ENCODE results near the gene AGGF1. TPM values are rescaled to one million over a fixed set of nuclear protein-coding genes. Genes with fewer than 3 reads are reported as not detected.
"Not testable (repeated sequence)": the region's sequence is repeated elsewhere in the genome, so short reads cannot be mapped to it uniquely, and the experiment has no call there.

Gene AGGF1
- total RNA-seq, 1 donor from 2014 or later = 20.4 TPM

DNA sequence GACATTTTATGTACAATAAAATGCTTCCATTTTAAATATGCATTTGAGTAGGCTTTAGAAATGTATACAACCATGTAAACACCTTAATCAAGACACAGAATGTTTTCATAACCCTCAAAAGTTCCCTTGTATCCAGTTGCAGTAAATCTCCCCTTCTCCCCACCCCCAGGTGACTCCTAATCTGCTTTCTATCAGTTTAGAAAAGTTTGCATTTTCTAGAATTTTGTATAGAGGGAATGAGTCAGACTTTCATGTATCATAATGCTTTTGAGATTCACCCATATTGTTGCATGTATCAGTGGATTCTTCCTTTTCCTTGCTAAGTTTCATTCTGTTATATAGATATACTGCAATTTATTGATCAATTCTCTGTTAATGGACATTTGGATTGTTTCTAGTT lies 74.6 kb downstream of the AGGF1 start:
- H3K9me3 ChIP-seq = no peaks in the 10 kb centered on the region
- no peaks in the 10 kb centered on the region for H3K27me3 ChIP-seq (ENCODE audit: low read depth)
- no peak for TF ChIP-seq CTCF (IDR thresholded peaks at IDR 0.05)
- H3K4me3 ChIP-seq = no peak overlapping the region
- H3K36me3 ChIP-seq = no peaks in the 10 kb centered on the region
- no peak for ATAC-seq
- H3K27ac ChIP-seq = no peak overlapping the region
- H3K4me1 ChIP-seq = no peaks in the 10 kb centered on the region
- intact Hi-C loops (cut with DNase I) = no loop called here
- DNase-seq = no peak

- H3K27ac ChIP-seq; H3K4me3 ChIP-seq; DNase-seq; ATAC-seq; H3K4me1 ChIP-seq; H3K9me3 ChIP-seq; intact Hi-C loops (cut with DNase I); H3K36me3 ChIP-seq; H3K27me3 ChIP-seq (ENCODE audit: low read depth): not testable (repeated sequence)
Measured at GRCh38 chr5:77107035-77107434, 76.8 kb downstream of the AGGF1 start.

Other genes with a start within 250 kb of the AGGF1 start
- gene F2RL1, start 211.4 kb upstream of the AGGF1 start, total RNA-seq = 5.9 TPM
- gene S100Z, start 180.4 kb upstream of the AGGF1 start, total RNA-seq = 1.2 TPM
- 0.53 TPM for gene CRHBP, start 77.4 kb upstream of the AGGF1 start, total RNA-seq
- 13.4 TPM for gene ZBED3, start 56.9 kb downstream of the AGGF1 start, total RNA-seq
- gene PDE8B, start 180.3 kb downstream of the AGGF1 start, total RNA-seq = 5.3 TPM

All from lower lobe of right lung (tissue), 2 donors.